22Rv1 (cell line): ENCODE results near the gene NEAT1.
"Not testable (repeated sequence)": the region's sequence is repeated elsewhere in the genome, so short reads cannot be mapped to it uniquely, and the experiment has no call there.

Source experiments
- H3K27ac ChIP-seq: fragments of 450-650 bp; 2 replicates; pipeline ENCODE4 v1.5.1; 2017
- CTCF ChIP-seq: fragments of 450-650 bp; IDR thresholded peaks from 2 replicates; pipeline ENCODE4 v1.5.1; 2017; ENCODE audit warnings: mild to moderate bottlenecking
- ZFX ChIP-seq: fragments of 450-650 bp; IDR thresholded peaks from 2 replicates; pipeline ENCODE4 v1.6.1; 2017; ENCODE audit warnings: antibody characterized with exemption, borderline replicate concordance

Gene NEAT1

GRCh38 chr11:65445604-65446445, 23.2 kb downstream of the NEAT1 start:
- H3K27ac ChIP-seq = no peak overlapping the region
- TF ChIP-seq CTCF (no peak), ZFX (no peak)

DNA sequence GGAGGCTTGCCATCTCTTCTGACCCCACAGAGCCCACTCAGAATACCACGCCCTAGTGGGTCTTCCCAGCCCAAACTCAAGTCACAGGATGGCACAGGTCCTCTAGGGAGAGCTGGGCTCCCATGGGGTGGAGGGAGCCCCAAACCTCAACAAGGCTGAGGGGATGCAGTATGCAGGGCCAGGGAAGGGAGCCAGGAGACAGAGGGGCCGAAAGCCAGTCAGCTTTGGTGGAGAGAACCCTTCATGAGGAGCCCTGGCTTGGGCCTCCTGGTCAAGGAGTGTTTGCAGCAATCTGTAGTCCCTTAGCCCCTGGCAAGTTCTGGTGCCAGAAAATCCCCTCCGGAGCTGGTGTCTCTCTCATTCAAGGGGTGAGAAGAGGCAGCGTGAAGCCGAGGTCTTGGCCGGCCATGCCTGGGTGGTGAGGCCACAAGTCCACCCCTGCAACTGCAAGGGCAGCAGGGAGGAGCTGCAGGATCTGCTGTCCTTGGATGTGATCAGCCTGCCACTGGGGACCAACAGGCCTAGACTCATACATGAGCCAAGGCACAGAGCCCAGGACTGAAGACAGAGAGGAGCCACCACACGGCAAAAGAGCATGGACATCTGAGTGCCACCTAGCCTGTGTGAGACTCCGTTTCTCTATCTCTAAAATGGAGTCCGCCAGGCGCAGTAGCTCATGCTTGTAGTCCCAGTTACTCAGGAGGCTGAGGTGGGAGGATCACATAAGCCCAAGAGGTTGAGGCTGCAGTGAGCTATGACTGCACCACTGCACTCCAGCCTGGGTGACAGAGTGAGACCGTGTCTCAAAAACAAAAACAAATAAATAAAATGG, 24.1 kb downstream of the NEAT1 start:
- TF ChIP-seq ZFX (no peak), CTCF (no peak)
- no peak overlapping the region for H3K27ac ChIP-seq

- TF ChIP-seq CTCF (no peak), ZFX (no peak)
- H3K27ac ChIP-seq = no peak overlapping the region
Observed at GRCh38 chr11:65448074-65448417, 25.4 kb downstream of the NEAT1 start.

DNA sequence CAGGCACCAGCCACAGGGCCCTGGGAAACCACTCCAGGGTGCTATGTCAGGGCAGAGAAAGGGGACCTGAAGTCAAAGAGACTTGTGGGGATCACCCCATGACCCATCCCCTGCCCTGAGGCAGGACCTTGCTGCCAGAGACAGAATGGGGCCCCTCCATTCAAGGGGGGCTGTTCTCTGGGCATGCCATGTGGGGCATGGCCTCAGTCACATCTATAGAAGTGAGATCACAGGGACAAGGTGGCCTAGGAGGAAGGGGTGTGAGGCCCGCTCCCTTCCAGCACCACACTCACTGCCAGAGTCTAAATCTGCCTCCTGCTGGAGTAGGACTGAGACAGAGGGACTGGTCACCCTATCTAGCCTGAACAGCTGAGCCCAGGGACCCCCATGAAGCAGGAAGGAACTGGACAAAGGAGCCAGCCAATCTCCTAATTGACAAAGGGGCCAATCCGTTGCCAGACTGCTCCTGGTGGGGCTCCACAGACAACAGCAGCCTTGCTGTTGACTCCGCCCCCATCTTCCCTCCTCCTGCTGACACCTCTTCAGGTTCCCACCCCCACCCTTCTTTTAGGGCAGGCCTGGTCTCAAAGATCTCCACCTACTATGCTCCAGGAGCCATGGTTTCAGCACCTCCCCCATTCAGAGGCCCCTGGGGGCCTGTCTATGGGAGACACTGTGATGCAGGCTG, 26.0 kb downstream of the NEAT1 start:
- TF ChIP-seq ZFX (no peak), CTCF (no peak)
- no peak overlapping the region for H3K27ac ChIP-seq

DNA sequence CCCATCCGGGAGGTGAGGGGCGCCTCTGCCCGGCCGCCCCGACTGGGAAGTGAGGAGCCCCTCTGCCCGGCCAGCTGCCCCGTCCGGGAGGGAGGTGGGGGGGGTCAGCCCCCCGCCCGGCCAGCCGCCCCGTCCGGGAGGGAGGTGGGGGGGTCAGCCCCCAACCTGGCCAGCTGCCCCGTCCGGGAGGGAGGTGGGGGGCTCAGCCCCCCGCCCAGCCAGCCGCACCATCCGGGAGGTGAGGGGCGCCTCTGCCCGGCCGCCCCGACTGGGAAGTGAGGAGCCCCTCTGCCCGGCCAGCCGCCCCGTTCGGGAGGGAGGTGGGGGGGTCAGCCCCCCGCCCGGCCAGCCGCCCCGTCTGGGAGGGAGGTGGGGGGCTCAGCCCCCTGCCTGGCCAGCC, 28.7 kb downstream of the NEAT1 start:
- H3K27ac ChIP-seq = not testable (repeated sequence)

- not testable (repeated sequence) for H3K27ac ChIP-seq
Observed at GRCh38 chr11:65452259-65452658, 29.7 kb downstream of the NEAT1 start.

- H3K27ac ChIP-seq = no peak overlapping the region
- TF ChIP-seq CTCF = no peak
- no peak for TF ChIP-seq ZFX
Observed at GRCh38 chr11:65452806-65453490, 30.4 kb downstream of the NEAT1 start.
